ENCODE results near the gene CD247.

DNA sequence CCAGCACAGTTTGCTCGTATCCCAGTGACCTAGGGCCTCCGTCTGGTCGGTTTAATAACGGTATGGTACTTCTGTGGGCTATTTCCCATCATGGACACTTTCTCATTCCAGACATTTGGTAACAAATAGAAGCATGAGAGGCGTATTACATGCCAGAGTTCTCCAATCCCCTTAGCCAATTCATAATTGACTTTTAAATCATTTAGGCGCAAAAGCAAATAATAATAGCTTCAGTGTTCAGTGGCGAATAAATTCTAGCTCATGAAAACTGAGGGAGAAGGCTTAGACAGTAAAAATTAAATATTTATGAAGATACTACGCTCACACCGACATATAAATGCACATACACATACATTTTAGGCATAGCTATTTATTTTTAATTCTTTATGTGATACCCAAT lies 50.6 kb downstream of the CD247 start:
- TF ChIP-seq, protein P1, sequence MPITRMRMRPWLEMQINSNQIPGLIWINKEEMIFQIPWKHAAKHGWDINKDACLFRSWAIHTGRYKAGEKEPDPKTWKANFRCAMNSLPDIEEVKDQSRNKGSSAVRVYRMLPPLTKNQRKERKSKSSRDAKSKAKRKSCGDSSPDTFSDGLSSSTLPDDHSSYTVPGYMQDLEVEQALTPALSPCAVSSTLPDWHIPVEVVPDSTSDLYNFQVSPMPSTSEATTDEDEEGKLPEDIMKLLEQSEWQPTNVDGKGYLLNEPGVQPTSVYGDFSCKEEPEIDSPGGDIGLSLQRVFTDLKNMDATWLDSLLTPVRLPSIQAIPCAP (CRISPR knock-in tag; IDR thresholded peaks at IDR 0.05; ENCODE audit: borderline replicate concordance) = no peak
- TF ChIP-seq ZNF589 (CRISPR knock-in tag; IDR thresholded peaks at IDR 0.05; ENCODE audit: low read depth) = no peak
- TF ChIP-seq, protein P2, sequence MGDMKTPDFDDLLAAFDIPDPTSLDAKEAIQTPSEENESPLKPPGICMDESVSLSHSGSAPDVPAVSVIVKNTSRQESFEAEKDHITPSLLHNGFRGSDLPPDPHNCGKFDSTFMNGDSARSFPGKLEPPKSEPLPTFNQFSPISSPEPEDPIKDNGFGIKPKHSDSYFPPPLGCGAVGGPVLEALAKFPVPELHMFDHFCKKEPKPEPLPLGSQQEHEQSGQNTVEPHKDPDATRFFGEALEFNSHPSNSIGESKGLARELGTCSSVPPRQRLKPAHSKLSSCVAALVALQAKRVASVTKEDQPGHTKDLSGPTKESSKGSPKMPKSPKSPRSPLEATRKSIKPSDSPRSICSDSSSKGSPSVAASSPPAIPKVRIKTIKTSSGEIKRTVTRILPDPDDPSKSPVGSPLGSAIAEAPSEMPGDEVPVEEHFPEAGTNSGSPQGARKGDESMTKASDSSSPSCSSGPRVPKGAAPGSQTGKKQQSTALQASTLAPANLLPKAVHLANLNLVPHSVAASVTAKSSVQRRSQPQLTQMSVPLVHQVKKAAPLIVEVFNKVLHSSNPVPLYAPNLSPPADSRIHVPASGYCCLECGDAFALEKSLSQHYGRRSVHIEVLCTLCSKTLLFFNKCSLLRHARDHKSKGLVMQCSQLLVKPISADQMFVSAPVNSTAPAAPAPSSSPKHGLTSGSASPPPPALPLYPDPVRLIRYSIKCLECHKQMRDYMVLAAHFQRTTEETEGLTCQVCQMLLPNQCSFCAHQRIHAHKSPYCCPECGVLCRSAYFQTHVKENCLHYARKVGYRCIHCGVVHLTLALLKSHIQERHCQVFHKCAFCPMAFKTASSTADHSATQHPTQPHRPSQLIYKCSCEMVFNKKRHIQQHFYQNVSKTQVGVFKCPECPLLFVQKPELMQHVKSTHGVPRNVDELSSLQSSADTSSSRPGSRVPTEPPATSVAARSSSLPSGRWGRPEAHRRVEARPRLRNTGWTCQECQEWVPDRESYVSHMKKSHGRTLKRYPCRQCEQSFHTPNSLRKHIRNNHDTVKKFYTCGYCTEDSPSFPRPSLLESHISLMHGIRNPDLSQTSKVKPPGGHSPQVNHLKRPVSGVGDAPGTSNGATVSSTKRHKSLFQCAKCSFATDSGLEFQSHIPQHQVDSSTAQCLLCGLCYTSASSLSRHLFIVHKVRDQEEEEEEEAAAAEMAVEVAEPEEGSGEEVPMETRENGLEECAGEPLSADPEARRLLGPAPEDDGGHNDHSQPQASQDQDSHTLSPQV (IDR thresholded peaks at IDR 0.05) = no peak
- TF ChIP-seq, protein P3, sequence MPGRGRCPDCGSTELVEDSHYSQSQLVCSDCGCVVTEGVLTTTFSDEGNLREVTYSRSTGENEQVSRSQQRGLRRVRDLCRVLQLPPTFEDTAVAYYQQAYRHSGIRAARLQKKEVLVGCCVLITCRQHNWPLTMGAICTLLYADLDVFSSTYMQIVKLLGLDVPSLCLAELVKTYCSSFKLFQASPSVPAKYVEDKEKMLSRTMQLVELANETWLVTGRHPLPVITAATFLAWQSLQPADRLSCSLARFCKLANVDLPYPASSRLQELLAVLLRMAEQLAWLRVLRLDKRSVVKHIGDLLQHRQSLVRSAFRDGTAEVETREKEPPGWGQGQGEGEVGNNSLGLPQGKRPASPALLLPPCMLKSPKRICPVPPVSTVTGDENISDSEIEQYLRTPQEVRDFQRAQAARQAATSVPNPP (IDR thresholded peaks at IDR 0.05; ENCODE audit: borderline replicate concordance, insufficient read depth, insufficient read length) = no peak
- TF ChIP-seq, protein P4, sequence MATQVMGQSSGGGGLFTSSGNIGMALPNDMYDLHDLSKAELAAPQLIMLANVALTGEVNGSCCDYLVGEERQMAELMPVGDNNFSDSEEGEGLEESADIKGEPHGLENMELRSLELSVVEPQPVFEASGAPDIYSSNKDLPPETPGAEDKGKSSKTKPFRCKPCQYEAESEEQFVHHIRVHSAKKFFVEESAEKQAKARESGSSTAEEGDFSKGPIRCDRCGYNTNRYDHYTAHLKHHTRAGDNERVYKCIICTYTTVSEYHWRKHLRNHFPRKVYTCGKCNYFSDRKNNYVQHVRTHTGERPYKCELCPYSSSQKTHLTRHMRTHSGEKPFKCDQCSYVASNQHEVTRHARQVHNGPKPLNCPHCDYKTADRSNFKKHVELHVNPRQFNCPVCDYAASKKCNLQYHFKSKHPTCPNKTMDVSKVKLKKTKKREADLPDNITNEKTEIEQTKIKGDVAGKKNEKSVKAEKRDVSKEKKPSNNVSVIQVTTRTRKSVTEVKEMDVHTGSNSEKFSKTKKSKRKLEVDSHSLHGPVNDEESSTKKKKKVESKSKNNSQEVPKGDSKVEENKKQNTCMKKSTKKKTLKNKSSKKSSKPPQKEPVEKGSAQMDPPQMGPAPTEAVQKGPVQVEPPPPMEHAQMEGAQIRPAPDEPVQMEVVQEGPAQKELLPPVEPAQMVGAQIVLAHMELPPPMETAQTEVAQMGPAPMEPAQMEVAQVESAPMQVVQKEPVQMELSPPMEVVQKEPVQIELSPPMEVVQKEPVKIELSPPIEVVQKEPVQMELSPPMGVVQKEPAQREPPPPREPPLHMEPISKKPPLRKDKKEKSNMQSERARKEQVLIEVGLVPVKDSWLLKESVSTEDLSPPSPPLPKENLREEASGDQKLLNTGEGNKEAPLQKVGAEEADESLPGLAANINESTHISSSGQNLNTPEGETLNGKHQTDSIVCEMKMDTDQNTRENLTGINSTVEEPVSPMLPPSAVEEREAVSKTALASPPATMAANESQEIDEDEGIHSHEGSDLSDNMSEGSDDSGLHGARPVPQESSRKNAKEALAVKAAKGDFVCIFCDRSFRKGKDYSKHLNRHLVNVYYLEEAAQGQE (IDR thresholded peaks at IDR 0.05; ENCODE audit: borderline replicate concordance) = no peak
- TF ChIP-seq, protein P4 (CRISPR knock-in tag; IDR thresholded peaks at IDR 0.05; ENCODE audit: low read depth) = no peak
- no peak for TF ChIP-seq NFYB (IDR thresholded peaks at IDR 0.05; ENCODE audit: extremely low read depth, insufficient read length)
- TF ChIP-seq, protein P5, sequence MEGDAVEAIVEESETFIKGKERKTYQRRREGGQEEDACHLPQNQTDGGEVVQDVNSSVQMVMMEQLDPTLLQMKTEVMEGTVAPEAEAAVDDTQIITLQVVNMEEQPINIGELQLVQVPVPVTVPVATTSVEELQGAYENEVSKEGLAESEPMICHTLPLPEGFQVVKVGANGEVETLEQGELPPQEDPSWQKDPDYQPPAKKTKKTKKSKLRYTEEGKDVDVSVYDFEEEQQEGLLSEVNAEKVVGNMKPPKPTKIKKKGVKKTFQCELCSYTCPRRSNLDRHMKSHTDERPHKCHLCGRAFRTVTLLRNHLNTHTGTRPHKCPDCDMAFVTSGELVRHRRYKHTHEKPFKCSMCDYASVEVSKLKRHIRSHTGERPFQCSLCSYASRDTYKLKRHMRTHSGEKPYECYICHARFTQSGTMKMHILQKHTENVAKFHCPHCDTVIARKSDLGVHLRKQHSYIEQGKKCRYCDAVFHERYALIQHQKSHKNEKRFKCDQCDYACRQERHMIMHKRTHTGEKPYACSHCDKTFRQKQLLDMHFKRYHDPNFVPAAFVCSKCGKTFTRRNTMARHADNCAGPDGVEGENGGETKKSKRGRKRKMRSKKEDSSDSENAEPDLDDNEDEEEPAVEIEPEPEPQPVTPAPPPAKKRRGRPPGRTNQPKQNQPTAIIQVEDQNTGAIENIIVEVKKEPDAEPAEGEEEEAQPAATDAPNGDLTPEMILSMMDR (IDR thresholded peaks at IDR 0.05 in 2 of 3, conservative IDR thresholded peaks at IDR 0.05 in 1 of 3; ENCODE audit: insufficient read depth in 2 of 3, low read depth in 1 of 3, low read length in 3 of 3) = no peak
- TF ChIP-seq SAFB (IDR thresholded peaks at IDR 0.05; ENCODE audit: borderline replicate concordance, low read depth, low read length) = no peak
- no peak for TF ChIP-seq POLR2A (conservative IDR thresholded peaks at IDR 0.05)
- no peak for TF ChIP-seq HDAC2 (IDR thresholded peaks at IDR 0.05)
- TF ChIP-seq SRSF9 (IDR thresholded peaks at IDR 0.05; ENCODE audit: borderline replicate concordance, low read depth, low read length) = no peak
- no peak for TF ChIP-seq PHTF2 (CRISPR knock-in tag; IDR thresholded peaks at IDR 0.05)
- no peak for TF ChIP-seq EP300 (IDR thresholded peaks at IDR 0.05; ENCODE audit: low read length)
- no peak for TF ChIP-seq EZH2 (IDR thresholded peaks at IDR 0.05; ENCODE audit: borderline replicate concordance, low read depth, low read length)
